ENCODE measurements around the gene PIM2.

DNA sequence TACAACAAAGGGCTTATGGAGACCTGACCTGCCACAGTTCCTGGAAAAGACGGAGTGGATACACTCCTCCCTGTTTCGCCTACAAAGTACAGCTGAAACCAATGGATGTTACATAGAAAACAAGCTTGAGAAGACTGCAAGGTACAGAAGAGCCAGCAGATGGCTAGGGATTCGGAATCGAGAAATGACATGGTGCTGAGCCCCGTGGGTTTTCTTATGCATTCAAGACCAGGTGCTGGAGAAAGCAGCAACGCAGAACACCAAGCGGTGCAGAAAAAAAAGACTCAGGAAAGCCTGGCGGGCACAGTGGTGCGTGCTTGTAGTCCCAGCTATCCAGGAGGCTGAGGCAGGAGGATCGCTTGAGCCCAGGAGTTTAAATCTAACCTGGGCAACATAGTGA is 35.1 kb downstream of the PIM2 start:
- no peak for TF ChIP-seq POLR2AphosphoS5 (IDR thresholded peaks at IDR 0.05; ENCODE audit: low read depth, low read length)
- TF ChIP-seq TAF1 (IDR thresholded peaks at IDR 0.05; ENCODE audit: borderline replicate concordance, low read depth, low read length), result no peak
